VCaP (cell line): ENCODE measurements around the gene LAMA3.

ENCODE experiments used
- H3K27ac ChIP-seq: fragments of 450-650 bp; 2 replicates; pipeline ENCODE4 v1.5.1; 2017
- CTCF ChIP-seq: fragments of 450-650 bp; conservative IDR thresholded peaks from 2 replicates; pipeline ENCODE4 v1.5.1; 2017; ENCODE audit warnings: mild to moderate bottlenecking, moderate library complexity

Gene LAMA3

GRCh38 chr18:23648456-23648855 is 40.8 kb upstream of the LAMA3 start:
- no peak for TF ChIP-seq CTCF
- H3K27ac ChIP-seq, result no peak overlapping the region

DNA sequence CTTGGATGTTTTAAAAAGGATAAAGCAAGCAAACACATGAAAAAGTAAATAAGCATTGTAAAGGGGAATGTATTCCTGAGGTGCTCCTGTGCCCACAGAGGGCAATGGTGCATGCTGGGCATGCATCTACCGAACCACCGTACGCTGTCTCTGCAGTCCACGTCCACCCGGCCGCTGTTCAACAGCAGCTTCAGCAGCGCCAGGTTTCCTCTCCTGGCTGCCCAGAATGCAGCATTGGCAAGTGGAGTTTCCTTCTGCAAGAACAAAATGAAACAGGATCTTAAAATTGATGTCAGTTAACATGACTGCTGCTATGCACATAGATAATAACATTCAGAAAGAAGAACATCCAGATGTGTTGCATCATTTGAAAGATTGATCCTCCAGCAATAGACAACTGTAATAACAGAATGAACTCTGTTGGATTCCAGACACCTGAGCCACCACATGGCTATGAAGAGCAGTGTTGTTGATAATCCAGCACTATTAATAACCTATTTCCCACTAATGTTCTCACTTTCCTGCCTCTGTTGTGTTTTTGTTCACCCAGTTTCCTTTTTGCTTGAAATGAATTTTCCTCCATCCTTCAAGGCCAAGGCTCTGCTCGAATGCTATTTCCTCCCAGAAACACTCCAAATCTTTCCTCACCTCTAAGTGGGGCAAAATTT is 40.2 kb upstream of the LAMA3 start:
- no peak overlapping the region for H3K27ac ChIP-seq
- TF ChIP-seq CTCF, result no peak

DNA sequence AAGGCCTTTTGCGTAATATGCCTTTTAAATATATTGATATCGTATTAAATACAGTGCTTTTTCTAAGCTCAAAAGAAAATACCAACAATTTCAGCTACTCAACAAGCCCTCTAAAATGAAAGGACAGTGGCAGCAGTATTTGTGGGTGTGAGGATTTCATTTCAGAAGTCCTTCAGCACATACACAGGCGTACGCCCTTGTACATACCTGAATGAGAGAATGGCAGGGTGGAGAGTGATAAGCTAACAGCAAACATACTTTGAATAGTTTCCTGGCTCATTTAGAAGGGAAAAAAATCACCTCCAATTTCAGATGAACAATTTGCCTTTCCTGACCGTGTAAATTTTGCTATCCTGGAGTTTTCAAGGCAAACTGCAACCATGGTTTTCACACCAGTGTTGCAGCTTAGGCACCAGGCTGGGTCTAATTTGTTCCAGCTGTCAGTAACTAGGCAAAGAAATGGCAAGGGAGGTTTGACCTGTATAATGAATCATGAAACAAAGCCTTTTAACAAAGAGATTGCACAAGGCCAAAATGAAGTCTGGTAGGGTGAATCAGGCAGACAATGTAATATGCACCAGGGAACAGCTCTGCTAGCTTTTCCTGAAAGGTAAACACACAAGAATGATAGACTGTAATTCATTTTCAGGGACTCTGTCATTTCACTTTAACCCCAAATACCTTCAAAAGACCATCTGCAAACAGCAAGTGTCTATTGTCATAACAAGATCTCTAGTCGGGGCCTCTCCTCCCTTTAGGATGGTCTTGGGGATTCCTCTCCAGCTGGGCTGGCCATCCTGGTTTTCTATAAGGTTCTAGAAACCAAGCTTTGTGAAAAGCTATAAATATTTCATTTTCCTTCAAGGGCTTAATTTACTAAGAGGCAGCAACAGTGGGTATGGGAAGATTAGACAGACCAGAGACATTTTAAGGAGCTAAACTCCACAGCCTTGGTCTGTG is 38.0 kb upstream of the LAMA3 start:
- no peak for TF ChIP-seq CTCF
- H3K27ac ChIP-seq, result no peak overlapping the region

- no peak overlapping the region for H3K27ac ChIP-seq
- TF ChIP-seq CTCF, result no peak
Observed at GRCh38 chr18:23652232-23652631, 37.0 kb upstream of the LAMA3 start.

GRCh38 chr18:23658285-23658684 is 31.0 kb upstream of the LAMA3 start:
- TF ChIP-seq CTCF, result no peak
- H3K27ac ChIP-seq, result no peak overlapping the region

- peak overlapping the region; percentile 81 for H3K27ac ChIP-seq
- TF ChIP-seq CTCF, result no peak
Observed at GRCh38 chr18:23661735-23662308, 27.4 kb upstream of the LAMA3 start.
